Measurements from ENCODE around the gene DYNLT2.

Gene DYNLT2

GRCh38 chr6:169738204-169738975, 13.0 kb downstream of the DYNLT2 start:
- no peak for DNase-seq (ENCODE audit: low read depth)

- DNase-seq (ENCODE audit: low read depth) = no peak
Observed at GRCh38 chr6:169729961-169730360, 21.4 kb downstream of the DYNLT2 start.

GRCh38 chr6:169726963-169727362, 24.4 kb downstream of the DYNLT2 start:
- DNase-seq (ENCODE audit: low read depth) = no peak

DNA sequence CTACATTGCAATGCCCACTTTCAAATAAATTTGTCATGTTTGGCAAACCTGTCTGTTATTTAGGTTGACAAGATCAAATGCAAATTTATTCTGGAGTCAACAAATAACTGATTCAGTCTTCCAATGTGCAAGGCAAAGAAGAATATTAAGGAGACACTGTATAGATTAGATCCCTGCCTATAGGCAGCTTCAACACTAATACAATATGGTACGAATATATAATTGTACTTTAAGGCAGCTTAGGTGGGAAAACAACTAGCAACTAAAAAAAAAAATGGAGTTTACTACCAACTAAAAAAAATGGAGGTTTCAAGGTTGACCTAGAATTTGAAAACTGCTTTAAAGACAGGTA, 25.3 kb downstream of the DYNLT2 start:
- no peak for DNase-seq (ENCODE audit: low read depth)

GRCh38 chr6:169725125-169726048, 26.0 kb downstream of the DYNLT2 start:
- DNase-seq (ENCODE audit: low read depth) = no peak

GRCh38 chr6:169724494-169725124, 26.8 kb downstream of the DYNLT2 start, which contains the start of gene PHF10:
PHF10 (minus strand) TSS chr6:169724500; CDS start chr6:169723931, 569 bp downstream.
- peak; percentile 54 for DNase-seq (ENCODE audit: low read depth)

DNA sequence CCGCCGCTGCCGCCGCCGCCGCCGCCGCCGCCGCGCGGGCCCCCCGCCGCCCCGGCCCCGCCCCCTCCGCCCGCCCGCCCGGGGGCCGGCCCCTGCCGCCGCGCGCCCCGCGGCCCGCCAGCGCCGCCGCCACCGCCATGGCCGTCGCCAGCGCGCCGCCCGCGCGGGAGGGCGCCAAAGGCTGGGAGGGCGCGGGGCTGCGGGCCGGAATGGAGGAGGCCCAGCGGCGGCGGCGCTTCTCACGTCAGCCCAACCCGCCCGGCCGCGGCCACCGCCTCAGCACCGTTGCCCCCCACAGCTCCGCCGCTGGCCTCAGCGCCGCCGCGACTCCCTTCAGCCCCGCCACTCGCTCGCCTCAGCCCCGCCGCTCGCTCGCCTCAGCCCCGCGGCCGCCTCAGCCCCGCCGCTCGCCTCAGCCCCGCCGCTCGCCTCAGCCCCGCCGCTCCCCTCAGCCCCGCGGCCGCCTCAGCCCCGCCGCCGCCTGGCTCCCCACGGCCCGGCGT, 27.3 kb downstream of the DYNLT2 start:
- peak; percentile 17 for DNase-seq (ENCODE audit: low read depth)

- DNase-seq (ENCODE audit: low read depth) = peak; percentile 26
Observed at GRCh38 chr6:169723200-169723909, 28.0 kb downstream of the DYNLT2 start.

GRCh38 chr6:169722362-169723199, 28.8 kb downstream of the DYNLT2 start:
- DNase-seq (ENCODE audit: low read depth) = peak; percentile 7

- DNase-seq (ENCODE audit: low read depth) = no peak
Observed at GRCh38 chr6:169720207-169720855, 31.0 kb downstream of the DYNLT2 start.

DNA sequence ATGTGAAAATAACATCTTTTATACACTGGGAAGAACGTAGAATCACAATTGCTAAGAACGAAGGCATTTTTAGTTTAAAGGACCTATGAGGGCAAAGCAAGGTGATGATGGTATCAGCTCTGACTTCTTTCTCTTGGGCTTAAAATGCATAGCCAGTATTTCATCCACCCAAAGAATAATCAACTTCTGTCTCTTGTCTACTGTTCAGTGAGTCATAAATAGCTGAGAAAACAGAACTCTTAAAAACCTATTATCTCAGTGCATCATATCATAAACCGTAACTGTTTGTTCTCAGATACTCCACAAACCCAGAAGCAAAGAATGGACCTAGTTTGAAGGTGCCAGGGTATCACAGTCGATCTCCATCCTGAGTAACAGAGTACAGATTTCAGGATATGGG, 32.3 kb downstream of the DYNLT2 start:
- DNase-seq (ENCODE audit: low read depth) = no peak

DNA sequence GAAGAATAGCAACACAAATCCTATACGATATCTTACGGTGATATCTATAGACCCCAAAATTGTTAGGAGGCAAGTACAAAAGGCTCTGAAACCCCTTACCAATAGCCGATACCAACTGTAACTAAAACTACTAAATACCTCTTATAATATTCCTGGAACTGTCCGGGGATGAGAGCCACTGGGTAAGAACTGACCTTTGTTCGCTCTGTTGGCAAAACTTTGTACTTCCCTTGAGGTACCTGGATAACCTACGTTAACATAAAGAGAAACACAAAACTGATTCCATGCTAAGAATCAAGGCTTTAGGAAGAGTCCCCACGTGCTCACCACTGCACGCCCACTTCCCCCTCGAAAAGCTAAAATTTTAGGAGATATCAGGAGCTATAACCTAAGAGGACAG, 36.8 kb downstream of the DYNLT2 start:
- no peak for DNase-seq (ENCODE audit: low read depth)

DNA sequence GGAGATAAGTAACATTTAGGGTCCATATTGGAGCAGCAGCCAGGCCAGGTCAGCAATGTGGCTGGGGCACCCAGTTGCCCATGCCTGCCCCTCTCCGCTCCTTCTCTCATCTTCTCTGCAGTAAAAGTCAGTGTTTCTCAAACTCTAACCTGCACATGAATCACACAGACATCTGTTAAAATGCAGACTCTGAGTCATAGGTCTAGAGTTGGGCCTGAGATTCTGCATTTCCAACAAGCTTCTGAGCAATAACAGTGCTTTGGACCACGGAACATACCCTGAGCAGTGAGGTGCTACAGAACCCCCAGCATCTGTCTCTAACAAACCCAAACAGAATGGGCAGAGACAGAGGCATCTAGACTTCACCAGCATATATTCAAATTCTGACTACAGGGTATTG, 37.2 kb downstream of the DYNLT2 start:
- no peak for DNase-seq (ENCODE audit: low read depth)

DNA sequence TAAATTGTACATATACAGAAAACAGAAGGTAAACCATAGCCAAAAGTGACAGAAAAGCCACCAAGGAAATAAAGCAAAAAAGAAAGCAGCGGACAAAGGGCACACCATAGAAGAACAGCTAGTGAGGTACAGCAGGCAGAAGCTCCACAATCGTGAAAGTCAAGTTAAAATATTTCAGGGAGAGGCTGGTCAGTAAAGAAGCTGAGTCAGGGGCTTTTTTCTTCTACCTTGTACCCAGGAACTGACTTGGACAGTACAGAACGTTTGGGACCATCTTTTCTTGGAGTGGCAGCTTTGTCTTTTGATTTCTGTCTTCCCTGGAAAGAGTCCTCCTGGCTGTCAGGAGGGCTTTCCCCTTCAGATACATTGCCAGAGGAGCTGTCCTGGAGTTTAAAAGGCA, 41.4 kb downstream of the DYNLT2 start:
- DNase-seq (ENCODE audit: low read depth) = no peak

DNA sequence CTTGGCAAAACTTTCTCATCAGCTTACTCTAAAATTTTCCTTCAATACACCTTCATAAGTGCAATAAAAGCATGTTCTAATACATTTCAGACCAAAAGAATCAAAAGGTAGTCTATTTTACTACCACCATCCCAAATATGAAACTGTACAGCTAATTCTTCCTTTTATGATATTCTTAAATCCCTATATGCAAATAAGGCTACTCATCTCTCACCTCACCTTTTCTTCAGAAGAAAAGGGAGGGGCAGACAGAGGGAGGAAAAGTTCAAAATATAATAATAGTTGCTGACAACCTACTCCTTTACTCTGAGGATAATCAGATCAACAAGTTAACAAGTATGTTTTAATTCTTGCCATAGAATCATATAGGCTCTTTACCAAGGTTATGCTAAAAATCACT, 42.1 kb downstream of the DYNLT2 start:
- no peak for DNase-seq (ENCODE audit: low read depth)

- no peak for DNase-seq (ENCODE audit: low read depth)
Observed at GRCh38 chr6:169707772-169708171, 43.6 kb downstream of the DYNLT2 start.

DNA sequence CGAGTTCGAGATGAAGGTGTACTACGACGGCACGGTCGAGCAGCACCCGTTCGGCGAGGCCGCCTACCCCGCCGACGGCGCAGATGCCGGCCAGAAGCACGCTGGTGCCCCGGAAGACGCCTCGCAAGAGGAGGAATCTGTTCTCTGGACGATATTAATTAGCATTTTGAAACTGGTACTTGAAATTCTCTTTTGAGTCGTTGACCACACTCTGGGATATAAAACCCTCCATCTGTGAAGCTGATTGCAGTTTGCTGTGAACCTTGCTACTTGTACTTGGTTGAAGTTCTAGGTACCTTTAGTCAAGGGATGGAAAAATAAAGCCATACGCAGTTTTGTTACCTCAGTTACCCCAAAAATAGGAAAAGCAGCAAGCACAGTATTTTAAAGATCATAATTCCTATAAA, 48.5 kb downstream of the DYNLT2 start:
- no peak for DNase-seq (ENCODE audit: low read depth)

DNA sequence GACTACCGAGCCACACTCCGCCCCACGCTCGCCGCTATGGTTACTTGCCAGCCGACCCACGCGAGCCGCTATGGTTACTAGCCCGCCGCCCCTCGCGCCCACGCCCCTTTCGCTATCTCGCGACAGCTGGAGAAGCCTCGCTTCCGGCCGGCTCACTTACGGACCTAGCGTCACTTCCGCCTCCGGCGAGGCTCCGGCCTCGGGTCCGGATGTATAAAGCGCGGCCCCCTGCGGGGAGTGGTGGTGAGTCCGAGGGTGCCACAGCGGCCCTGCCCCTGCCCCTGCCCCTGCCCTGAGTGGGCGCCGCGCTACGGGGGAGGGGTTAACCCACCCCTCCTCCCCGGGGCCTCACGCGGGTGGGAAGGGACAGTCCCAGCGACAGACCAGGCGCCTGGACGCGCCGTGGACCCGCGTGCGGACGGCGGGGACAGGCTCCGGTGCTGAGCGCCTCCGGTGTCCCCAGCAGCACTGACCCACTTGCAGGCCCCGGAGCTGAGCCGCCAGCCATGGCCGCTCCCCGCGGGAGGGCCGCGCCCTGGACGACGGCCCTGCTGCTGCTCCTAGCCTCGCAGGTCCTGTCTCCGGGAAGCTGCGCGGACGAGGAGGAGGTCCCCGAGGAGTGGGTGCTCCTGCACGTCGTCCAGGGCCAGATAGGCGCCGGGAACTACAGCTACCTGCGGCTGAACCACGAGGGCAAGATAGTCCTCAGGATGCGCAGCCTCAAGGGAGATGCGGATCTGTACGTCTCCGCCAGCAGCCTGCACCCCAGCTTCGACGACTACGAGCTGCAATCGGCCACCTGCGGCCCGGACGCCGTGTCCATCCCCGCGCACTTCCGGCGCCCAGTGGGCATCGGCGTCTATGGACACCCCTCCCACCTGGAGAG, 49.2 kb downstream of the DYNLT2 start, which contains the start of the genes C6orf120 and WDR27:
TSS of gene C6orf120 (plus strand) at position 173 of the 886 bp plus-strand sequence. CDS start at position 507, 334 bp downstream.
TSS of gene WDR27 (minus strand) at position 76 of the 886 bp plus-strand sequence. CDS start 13,024 bp downstream, outside the sequence.
- DNase-seq (ENCODE audit: low read depth) = peak; percentile 98

All from stimulated activated CD8-positive, alpha-beta memory T cell treated with anti-CD3 and anti-CD28 coated beads, Interleukin-15, amount 100 ng/mL, for 24 hours (primary cell).